Measurements from ENCODE around the gene RALB. TPM values are rescaled to one million over a fixed set of nuclear protein-coding genes. Genes with fewer than 3 reads are reported as not detected.

RALB gene
- total RNA-seq = 35.6 TPM

DNA sequence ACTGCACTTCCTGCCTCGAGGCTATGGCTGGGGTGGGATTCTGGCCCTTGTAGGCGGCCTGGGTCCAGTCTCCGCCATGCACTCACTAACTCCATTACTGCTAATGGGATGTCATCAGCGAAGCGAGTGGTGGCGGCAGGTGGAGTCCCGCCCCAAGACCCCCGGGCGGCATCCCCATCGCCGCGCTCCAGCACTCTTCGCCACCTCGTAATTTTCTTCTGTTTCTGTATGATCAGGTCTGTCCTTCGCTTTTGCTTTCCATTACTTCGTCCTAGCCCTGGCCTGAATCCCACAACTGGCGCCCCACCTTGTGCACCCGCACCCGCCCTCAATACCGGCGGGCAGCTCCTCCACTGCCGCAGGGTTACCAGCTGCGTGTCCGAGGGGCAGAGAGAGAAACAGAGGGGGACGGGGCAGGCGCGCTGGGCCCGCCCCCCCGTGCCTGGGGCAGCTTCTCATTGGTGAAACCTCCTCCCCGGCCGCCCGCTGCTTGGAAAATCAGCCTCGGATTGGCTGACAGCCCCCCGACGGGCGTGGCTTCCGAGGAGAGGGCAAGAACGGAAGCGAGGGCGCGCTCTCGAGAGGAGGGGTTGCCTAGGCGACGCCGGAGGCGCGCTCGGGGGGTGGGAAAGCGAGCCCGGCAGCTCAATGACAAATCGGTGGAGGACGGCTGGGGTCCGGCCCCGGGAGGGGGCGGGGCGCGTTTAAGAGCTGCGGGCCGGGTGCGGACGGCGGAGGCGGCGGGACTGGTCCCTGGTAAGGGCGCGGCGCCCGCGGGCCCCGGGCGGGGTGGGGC is at the start of gene RALB:
TSS of gene RALB (plus strand) at position 628 of the 796 bp plus-strand sequence. CDS start 25,813 bp downstream, outside the sequence.
- DNase-seq = peak; percentile 99

- no peak for DNase-seq
These were observed 49.2 kb upstream of the RALB start for GRCh38 chr2:120203251-120204021.

DNA sequence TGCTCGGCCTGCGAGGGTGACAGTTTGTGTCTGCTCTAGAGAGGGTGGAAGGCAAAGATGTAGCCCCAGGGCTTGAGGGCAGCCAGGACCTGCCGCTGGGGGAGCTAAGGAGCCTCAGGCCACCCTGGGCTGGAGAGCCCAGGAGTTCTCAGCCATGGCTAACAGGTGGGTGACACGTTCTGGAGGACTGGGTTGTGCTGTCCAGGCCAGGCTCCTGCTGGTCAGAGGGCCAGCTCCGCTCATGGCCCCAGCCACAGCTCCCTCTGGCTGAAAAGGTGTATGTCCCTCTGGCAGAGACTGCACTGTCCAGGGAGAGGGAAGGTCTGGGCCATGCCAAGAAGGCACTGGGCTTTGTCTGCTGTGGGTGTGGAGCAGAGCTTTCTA is 48.6 kb upstream of the RALB start:
- no peak for DNase-seq

DNA sequence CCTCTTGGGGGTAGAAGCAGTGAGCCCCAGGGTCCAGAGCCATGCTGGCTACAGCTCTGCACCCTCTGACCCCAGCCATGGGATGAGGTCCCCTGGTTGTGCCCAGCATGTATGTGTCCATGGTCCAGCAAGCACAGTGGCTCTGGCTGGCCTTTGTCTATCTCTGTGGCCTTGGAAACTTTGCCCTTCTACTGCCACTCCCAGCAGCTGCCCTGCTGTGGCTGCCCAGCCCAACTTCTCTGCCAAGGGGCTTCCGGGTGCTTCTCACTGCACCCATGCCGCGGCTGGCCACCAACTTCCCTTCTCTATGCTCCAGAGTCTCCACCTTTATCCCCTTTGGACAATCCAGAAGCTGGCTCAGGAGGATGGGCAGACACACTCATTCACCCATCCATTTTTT is 48.2 kb upstream of the RALB start:
- DNase-seq = no peak

DNA sequence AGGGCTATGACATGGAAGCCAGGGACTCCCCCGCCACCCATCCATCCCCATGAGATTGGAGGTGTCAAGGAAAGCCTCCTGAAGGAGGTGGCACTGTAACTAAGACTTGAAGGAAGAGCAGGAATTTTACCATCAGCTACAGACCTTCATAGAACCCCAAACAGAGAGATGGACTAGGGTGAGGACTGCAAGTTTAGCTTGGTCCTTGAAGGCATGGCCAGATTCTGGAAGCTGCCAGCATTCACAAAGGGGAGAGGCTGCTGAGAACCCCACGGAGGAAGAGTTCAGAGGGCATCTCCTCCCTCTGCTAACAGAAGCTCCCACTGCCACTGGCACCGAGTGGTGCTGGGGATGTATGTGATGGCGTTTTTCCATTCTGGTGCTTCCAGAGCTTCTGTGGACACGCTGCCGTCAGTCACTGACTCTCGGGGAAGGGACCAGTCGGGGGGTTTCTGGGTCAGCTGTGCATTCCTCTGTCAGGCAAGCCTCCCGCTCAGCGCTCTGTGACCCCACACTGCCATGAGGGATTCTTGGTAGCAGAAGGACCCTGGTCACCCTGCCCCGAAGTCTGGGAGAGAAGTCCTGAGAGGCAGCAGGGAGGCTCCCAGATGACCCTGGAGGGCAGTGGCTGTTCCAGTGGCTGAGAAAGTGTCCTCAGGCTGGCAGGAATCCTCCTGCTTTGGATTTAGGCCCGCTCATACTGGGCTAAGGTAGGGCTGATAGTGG is 47.5 kb upstream of the RALB start:
- DNase-seq = no peak

DNA sequence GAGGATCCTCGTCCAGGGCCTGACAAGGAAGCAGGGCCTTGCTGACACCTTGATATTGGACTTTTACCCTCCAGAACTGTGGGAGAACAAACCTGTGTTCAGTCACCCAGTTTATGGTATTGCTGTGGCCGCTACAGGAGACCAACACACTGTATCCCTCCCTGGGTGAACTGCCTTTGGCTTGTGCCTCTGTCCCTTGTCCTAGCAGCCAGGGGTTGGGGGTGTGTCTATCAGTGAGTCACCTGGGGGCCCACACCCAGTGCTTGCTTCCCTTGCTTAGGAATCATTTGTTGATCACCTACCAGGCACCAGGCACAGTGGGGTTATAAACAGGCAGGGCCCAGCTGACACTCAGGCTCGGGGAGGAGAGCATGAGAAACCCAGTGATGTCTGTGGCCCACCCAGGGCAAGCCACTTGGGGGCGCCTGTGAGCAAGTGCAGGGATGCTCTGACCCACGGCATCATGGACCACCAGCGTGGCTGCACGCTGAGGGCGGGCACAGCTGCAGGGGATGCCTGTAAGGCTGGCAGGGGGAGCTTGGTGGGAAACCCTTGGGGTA is 46.5 kb upstream of the RALB start:
- DNase-seq = no peak

DNA sequence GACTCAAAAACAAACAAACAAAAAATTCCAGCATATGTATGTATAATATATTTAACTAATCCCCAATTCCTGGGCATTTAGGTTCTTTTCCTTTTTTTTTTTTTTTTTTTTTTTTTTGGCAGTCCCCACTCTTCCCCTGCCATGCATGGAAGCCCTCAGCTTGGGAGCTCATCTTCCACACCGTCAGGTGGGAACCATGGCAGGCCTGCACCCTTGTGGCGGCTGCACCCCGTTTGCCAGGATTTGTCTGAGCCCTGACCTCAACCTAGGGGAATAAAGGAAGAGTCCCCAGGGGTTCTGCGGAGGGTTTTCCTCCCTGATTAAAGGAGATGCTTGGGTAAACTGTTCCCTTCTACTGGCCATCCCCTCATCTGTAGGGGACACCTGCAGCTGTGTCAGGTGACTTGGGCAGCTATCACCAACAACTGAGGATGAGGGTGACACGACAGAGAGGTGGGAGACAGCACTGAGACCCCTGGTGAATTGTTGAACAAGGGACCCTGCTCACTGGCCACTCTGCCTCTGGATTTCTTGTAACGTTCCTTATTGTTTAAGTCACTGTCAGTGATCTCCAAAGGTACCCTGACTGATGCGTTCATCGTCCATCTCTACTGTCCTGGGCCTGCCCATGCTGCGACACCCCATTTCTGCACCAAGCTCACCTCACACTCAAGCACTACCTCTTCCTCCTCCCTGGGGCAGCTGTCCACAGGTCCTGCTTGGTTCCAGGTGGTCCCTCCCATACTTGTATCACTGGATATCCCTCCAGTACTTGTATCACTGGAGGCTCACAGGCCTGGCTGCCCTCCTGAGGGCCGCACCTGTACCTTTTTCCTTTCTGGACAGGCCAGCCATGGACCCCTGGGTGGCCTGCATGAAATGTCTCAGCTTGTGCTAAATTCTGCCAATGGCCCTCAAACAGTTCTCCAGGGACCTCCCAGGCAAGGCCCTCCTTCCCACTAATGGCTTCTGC is 44.0 kb upstream of the RALB start:
- no peak for DNase-seq

DNA sequence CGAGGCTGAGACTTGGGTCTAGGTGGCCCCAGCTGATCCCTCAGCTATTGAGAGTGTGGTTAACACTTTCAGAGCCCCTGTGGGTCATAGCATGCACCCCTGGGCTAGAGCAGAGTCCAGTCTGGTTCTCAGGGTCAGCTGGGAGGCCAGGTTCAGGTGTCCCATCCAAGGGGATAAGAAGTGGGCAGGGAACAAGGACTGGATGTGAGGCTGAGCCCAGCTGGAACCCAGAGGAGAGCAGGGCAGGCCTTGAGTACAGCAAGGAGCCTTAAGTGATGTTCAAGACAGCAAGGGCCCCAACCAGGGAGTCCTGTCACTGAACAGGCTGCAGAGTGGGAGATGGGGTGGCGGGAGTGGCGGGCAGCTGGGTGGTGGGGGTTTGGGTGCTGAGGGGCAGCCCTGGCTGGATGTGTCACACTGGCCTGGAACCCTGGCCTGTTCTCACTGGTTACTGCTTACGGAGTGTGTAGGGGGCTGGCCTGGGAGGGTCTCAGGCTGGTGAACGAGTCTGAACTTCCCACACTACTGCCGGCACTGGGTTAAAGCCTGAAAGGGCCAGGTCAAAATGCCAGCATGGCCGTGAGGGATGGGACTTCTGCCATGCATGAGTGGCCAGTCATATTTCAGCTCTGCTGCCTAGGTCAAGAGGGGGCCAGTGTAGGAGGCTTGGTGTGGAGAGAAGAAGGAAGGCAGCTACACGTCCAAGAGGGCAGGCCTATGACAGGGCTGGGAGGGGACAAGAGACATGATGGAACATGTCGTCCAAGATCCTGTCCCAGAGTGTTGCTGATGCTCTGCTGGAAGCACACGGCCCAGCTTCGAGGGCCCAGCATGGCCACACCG is 43.0 kb upstream of the RALB start:
- DNase-seq = no peak

DNA sequence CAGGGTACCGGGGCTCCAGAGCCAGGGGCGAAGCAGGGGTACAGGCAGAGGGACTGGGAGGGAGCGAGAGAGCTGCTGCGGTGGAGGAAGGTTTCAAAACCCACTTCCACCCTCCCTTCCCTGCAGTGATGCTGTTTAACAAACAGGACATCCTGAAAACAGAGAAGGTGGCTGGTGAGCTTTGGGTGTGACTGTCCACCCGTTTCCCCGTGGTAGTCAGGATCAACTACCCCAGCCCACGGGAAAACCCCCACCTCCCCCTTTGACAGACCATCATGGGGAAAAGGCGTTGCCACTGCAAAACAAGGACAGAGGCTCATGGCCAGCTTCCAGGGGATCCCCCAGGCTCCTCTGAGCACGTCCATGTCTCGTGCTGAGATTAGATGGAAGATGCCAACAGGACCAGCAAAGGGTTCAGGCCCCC is 42.4 kb upstream of the RALB start:
- DNase-seq = no peak

- no peak for DNase-seq
These were observed 34.5 kb upstream of the RALB start for GRCh38 chr2:120218181-120218580.

GRCh38 chr2:120219291-120219690 is 33.4 kb upstream of the RALB start:
- DNase-seq = no peak

GRCh38 chr2:120219766-120220165 is 32.9 kb upstream of the RALB start:
- no peak for DNase-seq

- DNase-seq = no peak
These were observed 31.9 kb upstream of the RALB start for GRCh38 chr2:120220756-120221155.

- no peak for DNase-seq
These were observed 31.0 kb upstream of the RALB start for GRCh38 chr2:120221616-120222015.

- no peak for DNase-seq
These were observed 30.2 kb upstream of the RALB start for GRCh38 chr2:120222186-120223033.

- DNase-seq = peak; percentile 81
These were observed 29.4 kb upstream of the RALB start, which contains the start of gene TMEM185B for GRCh38 chr2:120223034-120223912. Gene TMEM185B, minus strand, starts transcription at chr2:120223400. Its CDS starts 424 bp downstream, at chr2:120222976.

DNA sequence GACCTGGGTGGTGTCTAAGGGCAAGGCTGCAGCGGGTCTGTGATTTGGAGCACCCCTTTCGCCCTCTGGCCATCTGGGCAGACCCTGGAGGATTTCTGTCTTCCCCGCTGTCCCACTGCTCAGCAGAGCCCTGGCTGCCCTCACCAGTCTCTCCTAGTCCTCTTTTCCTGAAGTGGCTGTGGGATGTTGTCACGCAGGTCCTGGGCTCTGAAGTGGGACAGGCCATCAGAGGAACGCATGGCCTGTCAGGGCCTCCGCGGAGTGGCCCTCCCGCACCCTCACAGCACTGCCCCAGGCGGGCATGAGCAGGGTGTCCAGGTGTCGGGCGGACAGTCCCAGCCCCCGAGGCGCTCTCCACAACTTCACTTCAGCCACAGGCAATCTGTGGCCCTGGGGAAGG is 28.4 kb upstream of the RALB start:
- DNase-seq = no peak

Data from occipital lobe (tissue), 2 donors.